Mesenchymal stem cell (in vitro differentiated cells and primary cell): ENCODE data around the gene CRLF2.

Source experiments
- DNase-seq: peaks from one replicate; pipeline ENCODE4 v3.0.0-alpha.2; 2013
- H2AFZ ChIP-seq: one replicate; pipeline ENCODE4 v1.6.1; 2013; ENCODE audit warnings: low read depth, mild to moderate bottlenecking, control low read depth, inconsistent platforms, low read length, moderate library complexity
- H2AK5ac ChIP-seq: 2 replicates; pipeline ENCODE4 v1.6.1; 2013; ENCODE audit warnings: low read length, moderate library complexity, mild to moderate bottlenecking, inconsistent platforms; ENCODE audit not compliant: severe bottlenecking
- H2BK120ac ChIP-seq: one replicate; pipeline ENCODE4 v1.6.1; 2013; ENCODE audit warnings: low read depth, mild to moderate bottlenecking, inconsistent platforms, low read length, moderate library complexity
- H2BK12ac ChIP-seq, 2 experiments: one replicate each; pipeline ENCODE4 v1.6.1; 2013; ENCODE audit warnings: inconsistent platforms in 2 of 2, low read length in 2 of 2, mild to moderate bottlenecking in 2 of 2, moderate library complexity in 2 of 2, control low read depth in 1 of 2
- H2BK15ac ChIP-seq: one replicate; pipeline ENCODE4 v1.6.1; 2013; ENCODE audit warnings: mild to moderate bottlenecking, low read depth, inconsistent platforms; ENCODE audit not compliant: poor library complexity, severe bottlenecking
- H2BK5ac ChIP-seq: 2 replicates; pipeline ENCODE4 v1.6.1; 2013; ENCODE audit warnings: low read depth, mild to moderate bottlenecking, low read length, control low read depth, inconsistent platforms; ENCODE audit not compliant: poor library complexity, severe bottlenecking
- H3K14ac ChIP-seq, 2 experiments: one replicate each; pipeline ENCODE4 v1.6.1; 2013; ENCODE audit warnings: inconsistent platforms in 2 of 2, low read length in 2 of 2, control low read depth in 1 of 2, mild to moderate bottlenecking in 1 of 2, moderate library complexity in 1 of 2
- H3K18ac ChIP-seq, 2 experiments: one replicate each; pipeline ENCODE4 v1.6.1; 2013; ENCODE audit warnings: inconsistent platforms in 2 of 2, low read length in 2 of 2, control low read depth in 1 of 2, low read depth in 1 of 2, mild to moderate bottlenecking in 1 of 2
- H3K23ac ChIP-seq, 2 experiments: one replicate each; pipeline ENCODE4 v1.6.1; 2013; ENCODE audit warnings: inconsistent platforms in 2 of 2, low read length in 2 of 2, mild to moderate bottlenecking in 2 of 2, moderate library complexity in 2 of 2, control low read depth in 1 of 2
- H3K27ac ChIP-seq: 2 replicates; pipeline ENCODE4 v1.5.1; 2013; ENCODE audit warnings: mild to moderate bottlenecking, moderate library complexity, low read length, control low read depth, inconsistent platforms; ENCODE audit not compliant: poor library complexity, severe bottlenecking
- H3K27me3 ChIP-seq, 2 experiments: 2 replicates each; pipeline versions ENCODE4 v1.6.1 to v1.7.0; 2013; ENCODE audit warnings: low read length in 2 of 2, mild to moderate bottlenecking in 2 of 2, moderate library complexity in 2 of 2, control low read depth in 1 of 2, inconsistent platforms in 1 of 2; ENCODE audit not compliant: control insufficient read depth in 1 of 2, insufficient read depth in 1 of 2
- H3K36me3 ChIP-seq, 2 experiments: 2 replicates each; pipeline versions ENCODE4 v1.6.1 to v1.7.0; 2013; ENCODE audit warnings: low read length in 2 of 2, control low read depth in 1 of 2, inconsistent platforms in 1 of 2, low read depth in 1 of 2, mild to moderate bottlenecking in 1 of 2; ENCODE audit not compliant: insufficient read depth in 2 of 2, control insufficient read depth in 1 of 2
- H3K4ac ChIP-seq, 2 experiments: one replicate each; pipeline ENCODE4 v1.6.1; 2013; ENCODE audit warnings: inconsistent platforms in 2 of 2, low read length in 2 of 2, mild to moderate bottlenecking in 2 of 2, moderate library complexity in 2 of 2, control low read depth in 1 of 2, low read depth in 1 of 2
- H3K4me1 ChIP-seq: 2 replicates; pipeline ENCODE4 v1.6.1; 2013; ENCODE audit warnings: low read depth, low read length, control low read depth; ENCODE audit not compliant: control insufficient read depth, insufficient read depth
- H3K4me2 ChIP-seq: 2 replicates; pipeline ENCODE4 v1.6.1; 2013; ENCODE audit warnings: low read length, mild to moderate bottlenecking, inconsistent platforms; ENCODE audit not compliant: poor library complexity, severe bottlenecking
- H3K4me3 ChIP-seq, 2 experiments: 2 replicates each; pipeline versions ENCODE4 v1.5.1 to v1.7.0; 2013; ENCODE audit warnings: low read length in 2 of 2, mild to moderate bottlenecking in 2 of 2, control low read depth in 1 of 2, low read depth in 1 of 2; ENCODE audit not compliant: insufficient read depth in 1 of 2
- H3K79me1 ChIP-seq: replicated peaks from 2 replicates; pipeline ENCODE4 v1.6.1; 2013; ENCODE audit warnings: mild to moderate bottlenecking, control low read depth, low read length, inconsistent platforms; ENCODE audit not compliant: poor library complexity, severe bottlenecking
- H3K9ac ChIP-seq: 2 replicates; pipeline ENCODE4 v1.7.0; 2013; ENCODE audit warnings: mild to moderate bottlenecking, low read length, moderate library complexity
- H3K9me3 ChIP-seq: 2 replicates; pipeline ENCODE4 v1.7.0; 2013; ENCODE audit warnings: mild to moderate bottlenecking, low read length; ENCODE audit not compliant: control insufficient read depth
- H4K8ac ChIP-seq: one replicate; pipeline ENCODE4 v1.6.1; 2013; ENCODE audit warnings: inconsistent platforms, mild to moderate bottlenecking, low read length, moderate library complexity
- H4K91ac ChIP-seq: one replicate; pipeline ENCODE4 v1.6.1; 2013; ENCODE audit warnings: mild to moderate bottlenecking, low read length, inconsistent platforms
- WGBS: methylation state at CpG from one replicate; pipeline ENCODE4 v1.1.7; 2013; ENCODE audit warnings: mixed read lengths; 5-methylcytosine and 5-hydroxymethylcytosine counted together

The CRLF2 gene

DNA sequence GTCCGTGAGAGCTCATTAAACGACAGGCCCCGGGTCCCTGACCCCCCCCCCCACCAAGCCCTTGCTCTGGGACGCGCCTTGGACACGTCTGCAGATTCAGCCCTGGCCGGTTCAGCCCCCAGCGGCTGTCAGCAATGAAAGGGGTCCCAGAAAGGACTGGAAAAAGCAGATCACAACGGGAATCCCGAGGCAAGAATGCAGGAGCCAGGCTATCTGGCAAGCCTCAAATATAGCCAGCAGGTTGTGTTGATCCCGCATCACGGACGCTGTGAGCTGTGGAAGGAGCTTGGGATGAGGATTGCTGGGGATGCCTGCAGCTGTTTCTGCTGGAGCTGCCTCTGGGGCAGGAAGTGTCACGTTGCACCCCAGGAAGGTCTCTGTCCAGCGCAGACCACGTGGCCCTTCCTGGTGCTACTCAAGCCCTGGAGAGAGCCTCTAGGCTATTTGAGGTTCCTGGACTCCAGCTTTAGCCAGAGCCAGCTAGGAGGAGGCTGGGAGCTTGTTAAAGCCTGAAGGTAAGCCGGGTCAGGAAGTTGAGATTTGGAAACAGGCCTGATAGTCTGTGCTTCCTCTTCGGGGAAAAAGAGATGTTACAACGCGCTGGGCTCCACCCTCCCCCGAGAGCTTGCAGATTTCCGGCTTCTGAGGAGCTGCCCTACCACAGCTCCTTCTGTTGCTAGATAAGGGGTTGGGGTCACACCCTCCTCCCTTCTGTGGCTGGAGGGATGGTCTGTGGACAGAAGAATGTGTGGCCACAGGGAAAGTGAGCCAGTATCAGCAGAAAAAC is 36.8 kb upstream of the CRLF2 start:
- Histone ChIP-seq H4K91ac (peak overlapping the region; percentile 95), H3K14ac (no peak overlapping the region), H3K4me3 (no peak overlapping the region), H3K9me3 (no peaks in the 10 kb centered on the region), H3K4me2 (peak overlapping the region; percentile 36), H3K79me1 (no peaks in the 10 kb centered on the region), H2AK5ac (no peak overlapping the region), H3K4ac (peak overlapping the region; percentile 57 to 85), H3K9ac (no peak overlapping the region), H2BK120ac (peak overlapping the region; percentile 75), H3K27ac (peak overlapping the region; percentile 12), H3K27me3 (peaks cover 0 to 16% of the 10 kb centered on the region in 2 experiments), H2BK12ac (peak overlapping the region in 1 of 2 experiments; percentile 78), H2BK15ac (no peak overlapping the region), H3K23ac (no peak overlapping the region), H3K36me3 (no peaks in the 10 kb centered on the region), H4K8ac (peak overlapping the region; percentile 90), H2BK5ac (no peak overlapping the region), H3K4me1 (peaks cover 12% of the 10 kb centered on the region), H3K18ac (peak overlapping the region; percentile 79 to 89), H2AFZ (peak overlapping the region; percentile 72)
- peak; percentile 83 for DNase-seq
- 2% methylated on average over 22 of the region's 22 CpGs for WGBS

DNA sequence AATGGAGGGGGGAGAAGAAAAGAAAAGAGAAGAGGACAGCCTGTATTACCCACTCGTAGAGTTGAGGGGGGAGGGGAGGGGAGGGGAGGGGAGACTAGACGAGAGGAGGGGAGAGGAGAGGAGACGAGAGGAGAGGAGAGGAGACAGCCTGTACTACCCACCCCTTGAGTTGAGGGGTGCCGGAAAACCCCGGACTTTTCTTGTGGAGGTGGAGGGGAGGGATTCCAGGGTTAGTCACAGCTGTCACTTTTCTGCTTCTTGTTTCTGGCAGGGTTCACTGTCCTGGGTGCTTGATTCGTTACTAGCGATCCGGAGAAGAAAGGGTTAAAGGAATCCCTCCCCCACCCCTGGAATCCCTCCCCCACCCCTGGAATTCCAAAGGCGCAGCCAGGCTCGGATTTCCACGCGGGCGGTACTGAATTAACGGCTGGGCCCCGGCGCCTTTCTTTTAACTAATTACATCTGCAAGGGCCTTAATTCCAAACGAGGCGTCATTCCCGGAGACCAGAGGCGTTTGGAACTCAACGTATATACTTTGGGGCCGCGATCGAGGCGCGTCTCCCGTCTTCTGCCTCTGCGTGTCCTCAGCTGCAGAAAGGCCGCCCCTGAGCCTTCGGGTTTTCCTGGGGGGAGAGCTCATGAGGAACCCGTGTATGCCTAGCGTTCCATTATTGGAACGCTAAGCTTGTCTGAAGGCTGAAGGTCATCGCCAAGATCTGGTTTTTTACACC is 36.0 kb upstream of the CRLF2 start:
- no peak overlapping the region for H3K9ac ChIP-seq
- H3K4me2 ChIP-seq = peak overlapping the region; percentile 53
- no peak overlapping the region for H3K14ac ChIP-seq
- H3K9me3 ChIP-seq = no peaks in the 10 kb centered on the region
- peak; percentile 40 for DNase-seq
- H3K27ac ChIP-seq = no peak overlapping the region
- H3K4me3 ChIP-seq = no peak overlapping the region
- peak overlapping the region; percentile 57 to 85 for H3K4ac ChIP-seq
- H3K27me3 ChIP-seq = peaks cover 3 to 16% of the 10 kb centered on the region in 2 experiments
- H2BK15ac ChIP-seq = peak overlapping the region; percentile 82
- H2AFZ ChIP-seq = no peak overlapping the region
- H3K18ac ChIP-seq = peak overlapping the region; percentile 79 to 89
- peak overlapping the region; percentile 55 for H4K91ac ChIP-seq
- H2BK12ac ChIP-seq = no peak overlapping the region
- no peak overlapping the region for H2BK5ac ChIP-seq
- H2AK5ac ChIP-seq = no peak overlapping the region
- H3K4me1 ChIP-seq = peaks cover 12% of the 10 kb centered on the region
- H3K23ac ChIP-seq = no peak overlapping the region
- H4K8ac ChIP-seq = peak overlapping the region; percentile 90
- H3K79me1 ChIP-seq = no peaks in the 10 kb centered on the region
- H2BK120ac ChIP-seq = peak overlapping the region; percentile 75
- 1% methylated on average over 34 of the region's 34 CpGs for WGBS
- H3K36me3 ChIP-seq = no peaks in the 10 kb centered on the region

DNA sequence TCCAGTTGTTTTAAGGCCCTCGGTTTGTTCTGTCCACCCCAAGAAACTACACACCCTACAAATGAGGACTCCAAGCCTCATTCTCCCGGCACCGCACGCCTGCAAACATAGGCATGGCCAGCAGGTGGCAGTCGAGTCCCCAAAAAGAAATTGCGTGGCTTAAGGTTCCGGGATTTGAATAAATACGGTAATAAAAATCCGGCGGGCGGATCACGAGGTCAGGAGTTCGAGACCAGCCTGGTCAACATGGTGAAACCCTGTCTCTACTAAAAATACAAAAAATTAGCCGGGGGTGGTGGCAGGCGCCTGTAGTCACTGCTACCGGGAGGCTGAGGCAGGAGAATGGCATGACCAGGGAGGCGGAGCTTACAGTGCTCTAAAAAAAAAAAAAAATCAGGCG is 34.4 kb upstream of the CRLF2 start:
- WGBS = 17% methylated on average over 18 of the region's 18 CpGs
- no peak overlapping the region for H3K23ac ChIP-seq
- no peak overlapping the region for H2AK5ac ChIP-seq
- no peaks in the 10 kb centered on the region for H3K79me1 ChIP-seq
- no peak overlapping the region for H3K14ac ChIP-seq
- peak overlapping the region in 1 of 2 experiments; percentile 58 for H3K4ac ChIP-seq
- H3K9me3 ChIP-seq = no peaks in the 10 kb centered on the region
- H3K9ac ChIP-seq = no peak overlapping the region
- H4K8ac ChIP-seq = no peak overlapping the region
- no peak overlapping the region for H2BK5ac ChIP-seq
- no peaks in the 10 kb centered on the region for H3K36me3 ChIP-seq
- H3K27ac ChIP-seq = no peak overlapping the region
- H4K91ac ChIP-seq = no peak overlapping the region
- no peak overlapping the region for H2AFZ ChIP-seq
- H2BK120ac ChIP-seq = no peak overlapping the region
- no peak overlapping the region for H3K4me2 ChIP-seq
- no peak overlapping the region for H2BK12ac ChIP-seq
- peak; percentile 67 for DNase-seq
- no peak overlapping the region for H3K4me3 ChIP-seq
- peaks cover 3 to 16% of the 10 kb centered on the region in 2 experiments for H3K27me3 ChIP-seq
- H2BK15ac ChIP-seq = no peak overlapping the region
- H3K4me1 ChIP-seq = peaks cover 14% of the 10 kb centered on the region
- H3K18ac ChIP-seq = no peak overlapping the region
